Epidermal melanocyte (primary cell): ENCODE results near the gene HNRNPUL1.
A peak's percentile ranks its signal among the peaks of the same experiment; 100 is the strongest.

Experiments used
- DNase-seq: peaks from one replicate; pipeline ENCODE4 v3.0.0; 2011; ENCODE audit warnings: low spot score; ENCODE audit not compliant: insufficient read length

The HNRNPUL1 gene

DNA sequence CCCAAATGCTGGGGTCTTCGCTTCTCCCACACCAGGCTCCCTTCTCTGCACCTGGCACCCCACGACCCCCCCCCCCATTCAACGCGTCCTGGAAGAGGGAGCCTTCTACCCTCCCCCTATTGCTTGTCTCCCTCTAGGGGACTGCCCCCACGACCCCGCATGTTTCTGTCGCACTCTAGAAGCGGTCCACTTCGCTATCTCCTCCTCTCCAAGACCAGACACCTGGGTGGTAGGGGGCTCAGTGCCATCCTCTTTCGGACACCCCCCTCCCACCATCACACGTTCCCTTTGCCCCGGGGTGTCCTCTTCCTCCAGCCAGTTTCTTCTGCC, 88.1 kb downstream of the HNRNPUL1 start:
- no peak for DNase-seq

GRCh38 chr19:41352609-41353465, 88.7 kb downstream of the HNRNPUL1 start:
- peak; percentile 28 for DNase-seq

GRCh38 chr19:41353466-41354342, 89.5 kb downstream of the HNRNPUL1 start, which contains the start of gene TGFB1:
Gene TGFB1, minus strand, starts transcription at chr19:41353922. Its CDS starts 878 bp downstream, at chr19:41353044.
- peak; percentile 98 for DNase-seq

GRCh38 chr19:41354343-41354953, 90.3 kb downstream of the HNRNPUL1 start:
- no peak for DNase-seq

GRCh38 chr19:41355035-41355434, 90.9 kb downstream of the HNRNPUL1 start:
- no peak for DNase-seq

DNA sequence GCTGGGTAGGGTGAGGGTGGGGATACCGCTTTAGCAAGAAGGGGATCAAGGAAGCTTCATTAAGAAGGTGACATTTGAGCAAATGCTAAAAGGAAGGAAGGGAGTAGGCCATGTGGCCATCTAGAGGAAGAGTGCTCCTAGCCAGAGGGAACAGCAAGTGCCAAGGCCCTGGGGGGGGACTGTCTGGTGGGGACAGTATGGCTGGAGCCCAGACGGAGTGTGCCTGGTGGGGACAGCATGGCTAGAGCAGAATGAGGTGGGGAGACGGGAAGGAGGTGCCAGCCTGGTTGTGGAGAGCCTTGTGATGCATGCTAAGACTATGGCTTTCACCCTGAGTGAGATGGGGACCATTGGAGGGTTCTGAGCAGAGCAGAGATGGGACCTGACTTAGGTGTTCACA, 91.6 kb downstream of the HNRNPUL1 start:
- no peak for DNase-seq

GRCh38 chr19:41356984-41357739, 93.0 kb downstream of the HNRNPUL1 start:
- no peak for DNase-seq
